ENCODE measurements around the gene NDUFA8. TPM values are rescaled to one million over a fixed set of nuclear protein-coding genes. Genes with fewer than 3 reads are reported as not detected.
"Not testable (repeated sequence)": the region's sequence is repeated elsewhere in the genome, so short reads cannot be mapped to it uniquely, and the experiment has no call there.

Gene NDUFA8
- polyA plus RNA-seq, 1 donor (not counting 4 experiments of a cell fraction or from before 2014, with no cell fraction given): 105 TPM

DNA sequence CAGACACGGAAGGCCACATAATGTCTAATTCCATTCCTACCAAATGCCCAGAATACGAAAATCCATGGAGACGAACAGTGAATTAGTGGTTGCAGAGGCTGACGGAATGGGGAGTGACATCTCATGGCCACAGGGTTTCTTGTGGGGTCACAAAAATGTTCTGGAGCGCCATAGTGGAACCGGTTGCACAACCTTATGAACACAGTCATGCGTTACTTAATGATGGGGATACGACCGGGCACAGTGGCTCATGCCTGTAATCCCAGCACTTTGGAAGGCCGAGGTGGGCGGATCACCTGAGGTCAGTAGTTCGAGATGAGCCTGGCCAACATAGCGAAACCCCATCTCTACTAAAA is 40.4 kb downstream of the NDUFA8 start:
- FAIRE-seq: no peak
- Histone ChIP-seq H2AFZ (ENCODE audit: control insufficient read depth, low read length) (no peak overlapping the region), H3K27ac (ENCODE audit: control insufficient read depth, insufficient read depth, low read length) (no peak overlapping the region), H3K9ac (ENCODE audit: control insufficient read depth, extremely low read depth, insufficient read depth, low read length) (no peak overlapping the region), H3K4me3 (ENCODE audit: control insufficient read depth in 2 of 3, extremely low read depth in 1 of 3, insufficient read depth in 2 of 3, low read depth in 1 of 3, low read length in 3 of 3) (no peak overlapping the region), H3K4me1 (ENCODE audit: control insufficient read depth, extremely low read depth, insufficient read depth, low read length) (peaks cover 8% of the 10 kb centered on the region), H3K27me3 (ENCODE audit: control insufficient read depth, extremely low read depth, insufficient read depth, low read length) (no peaks in the 10 kb centered on the region), H3K79me2 (ENCODE audit: control insufficient read depth, insufficient read depth, low read length) (no peaks in the 10 kb centered on the region), H3K9me3 (ENCODE audit: control insufficient read depth, low read depth, low read length) (no peaks in the 10 kb centered on the region), H4K20me1 (ENCODE audit: control insufficient read depth, extremely low read depth, insufficient read depth, low read length) (no peaks in the 10 kb centered on the region), H3K36me3 (ENCODE audit: control insufficient read depth in 2 of 2, extremely low read depth in 1 of 2, insufficient read depth in 2 of 2, low read length in 2 of 2) (no peaks in the 10 kb centered on the region), H3K9me1 (ENCODE audit: control insufficient read depth, extremely low read depth, insufficient read depth, low read length) (no peaks in the 10 kb centered on the region), H3K4me2 (ENCODE audit: control insufficient read depth, extremely low read depth, insufficient read depth, low read depth, low read length) (no peak overlapping the region)
- DNase-seq (ENCODE audit: low read depth, low spot score): no peak
- TF ChIP-seq, protein P1, sequence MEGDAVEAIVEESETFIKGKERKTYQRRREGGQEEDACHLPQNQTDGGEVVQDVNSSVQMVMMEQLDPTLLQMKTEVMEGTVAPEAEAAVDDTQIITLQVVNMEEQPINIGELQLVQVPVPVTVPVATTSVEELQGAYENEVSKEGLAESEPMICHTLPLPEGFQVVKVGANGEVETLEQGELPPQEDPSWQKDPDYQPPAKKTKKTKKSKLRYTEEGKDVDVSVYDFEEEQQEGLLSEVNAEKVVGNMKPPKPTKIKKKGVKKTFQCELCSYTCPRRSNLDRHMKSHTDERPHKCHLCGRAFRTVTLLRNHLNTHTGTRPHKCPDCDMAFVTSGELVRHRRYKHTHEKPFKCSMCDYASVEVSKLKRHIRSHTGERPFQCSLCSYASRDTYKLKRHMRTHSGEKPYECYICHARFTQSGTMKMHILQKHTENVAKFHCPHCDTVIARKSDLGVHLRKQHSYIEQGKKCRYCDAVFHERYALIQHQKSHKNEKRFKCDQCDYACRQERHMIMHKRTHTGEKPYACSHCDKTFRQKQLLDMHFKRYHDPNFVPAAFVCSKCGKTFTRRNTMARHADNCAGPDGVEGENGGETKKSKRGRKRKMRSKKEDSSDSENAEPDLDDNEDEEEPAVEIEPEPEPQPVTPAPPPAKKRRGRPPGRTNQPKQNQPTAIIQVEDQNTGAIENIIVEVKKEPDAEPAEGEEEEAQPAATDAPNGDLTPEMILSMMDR (optimal IDR thresholded peaks at IDR 0.05 in 1 of 3, IDR thresholded peaks at IDR 0.05 in 1 of 3, conservative IDR thresholded peaks at IDR 0.05 in 1 of 3; ENCODE audit: extremely low read depth in 1 of 3, insufficient read depth in 2 of 3, low read length in 3 of 3): no peak
- dilution Hi-C loops (cut with MboI; ENCODE audit: extremely low pct_ligation_motif_present, low sequenced_read_pairs): no loop called here

DNA sequence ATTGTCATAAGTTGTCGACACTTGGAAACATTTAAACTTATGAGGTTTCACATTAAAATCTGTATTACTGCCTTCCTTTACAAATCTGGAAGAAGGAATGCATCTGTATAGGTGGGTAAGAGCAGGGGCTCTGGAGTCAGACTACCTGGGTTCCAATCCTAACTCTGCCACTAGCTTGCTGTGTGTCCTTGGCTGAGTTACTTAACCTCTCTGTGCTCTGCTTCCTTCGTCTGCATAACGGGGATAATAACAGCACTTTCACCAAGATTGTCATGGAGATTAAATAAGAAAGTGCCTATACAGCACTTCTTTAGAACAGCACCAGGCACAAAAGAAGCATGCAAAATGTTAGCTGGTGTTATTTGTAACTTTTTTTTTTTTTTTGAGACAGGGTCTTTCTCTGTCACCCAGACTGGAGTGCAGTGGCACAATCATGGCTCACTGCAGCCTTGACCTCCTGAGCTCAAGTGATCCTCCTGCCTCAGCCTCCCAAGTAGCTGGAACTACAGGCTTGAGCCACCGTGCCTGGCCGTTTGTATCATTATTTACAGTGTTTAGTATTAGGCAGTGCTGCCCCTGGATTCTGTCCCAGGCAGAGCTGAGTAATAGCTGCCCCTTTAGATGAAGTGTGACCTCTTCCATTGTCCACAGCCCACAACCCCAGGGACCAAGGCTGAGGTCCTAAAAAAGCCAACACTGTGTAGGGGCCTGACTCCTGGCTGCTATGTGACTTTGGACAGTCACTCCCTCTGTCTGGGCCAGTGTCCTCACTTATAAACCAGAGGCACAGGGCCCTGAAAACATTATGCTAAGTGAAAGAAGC is 41.0 kb downstream of the NDUFA8 start:
- FAIRE-seq (no peak), DNase-seq (ENCODE audit: low read depth, low spot score) (no peak)
- no peak for TF ChIP-seq EZH2 (IDR thresholded peaks at IDR 0.05; ENCODE audit: low read length)
- TF ChIP-seq, protein P1 (optimal IDR thresholded peaks at IDR 0.05 in 1 of 3, IDR thresholded peaks at IDR 0.05 in 1 of 3, conservative IDR thresholded peaks at IDR 0.05 in 1 of 3; ENCODE audit: extremely low read depth in 1 of 3, insufficient read depth in 2 of 3, low read length in 3 of 3): no peak
- Histone ChIP-seq H3K9ac (ENCODE audit: control insufficient read depth, extremely low read depth, insufficient read depth, low read length) (no peak overlapping the region), H3K9me3 (ENCODE audit: control insufficient read depth, low read depth, low read length) (no peaks in the 10 kb centered on the region), H3K27ac (ENCODE audit: control insufficient read depth, insufficient read depth, low read length) (no peak overlapping the region), H4K20me1 (ENCODE audit: control insufficient read depth, extremely low read depth, insufficient read depth, low read length) (no peaks in the 10 kb centered on the region), H3K9me1 (ENCODE audit: control insufficient read depth, extremely low read depth, insufficient read depth, low read length) (no peaks in the 10 kb centered on the region), H2AFZ (ENCODE audit: control insufficient read depth, low read length) (no peak overlapping the region), H3K4me3 (ENCODE audit: control insufficient read depth in 2 of 3, extremely low read depth in 1 of 3, insufficient read depth in 2 of 3, low read depth in 1 of 3, low read length in 3 of 3) (no peak overlapping the region), H3K79me2 (ENCODE audit: control insufficient read depth, insufficient read depth, low read length) (no peaks in the 10 kb centered on the region), H3K4me2 (ENCODE audit: control insufficient read depth, extremely low read depth, insufficient read depth, low read depth, low read length) (no peak overlapping the region), H3K27me3 (ENCODE audit: control insufficient read depth, extremely low read depth, insufficient read depth, low read length) (no peaks in the 10 kb centered on the region), H3K4me1 (ENCODE audit: control insufficient read depth, extremely low read depth, insufficient read depth, low read length) (peaks cover 8% of the 10 kb centered on the region), H3K36me3 (ENCODE audit: control insufficient read depth in 2 of 2, extremely low read depth in 1 of 2, insufficient read depth in 2 of 2, low read length in 2 of 2) (no peaks in the 10 kb centered on the region)
- dilution Hi-C loops (cut with MboI; ENCODE audit: extremely low pct_ligation_motif_present, low sequenced_read_pairs): no loop called here

DNA sequence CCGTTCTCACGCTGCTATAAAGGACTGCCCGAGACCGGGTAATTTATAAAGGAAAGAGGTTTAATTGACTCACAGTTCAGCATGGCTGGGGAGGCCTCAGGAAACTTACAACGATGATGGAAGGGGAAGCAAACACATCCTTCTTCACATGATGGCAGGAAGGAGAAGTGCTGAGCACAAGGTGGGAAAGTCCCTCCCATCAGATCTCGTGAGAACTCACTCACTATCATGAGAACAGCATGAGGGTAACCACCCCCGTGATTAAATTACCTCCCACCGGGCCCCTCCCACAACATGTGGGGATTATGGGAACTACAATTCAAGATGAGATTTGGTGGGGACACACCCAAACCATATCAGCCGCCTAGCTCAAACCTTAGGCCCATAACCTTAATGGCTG is 42.3 kb downstream of the NDUFA8 start:
- H3K27me3 ChIP-seq (ENCODE audit: control insufficient read depth, extremely low read depth, insufficient read depth, low read length); H3K4me3 ChIP-seq (ENCODE audit: control insufficient read depth in 2 of 3, extremely low read depth in 1 of 3, insufficient read depth in 2 of 3, low read depth in 1 of 3, low read length in 3 of 3); H3K79me2 ChIP-seq (ENCODE audit: control insufficient read depth, insufficient read depth, low read length); H3K27ac ChIP-seq (ENCODE audit: control insufficient read depth, insufficient read depth, low read length); H3K9me3 ChIP-seq (ENCODE audit: control insufficient read depth, low read depth, low read length); DNase-seq (ENCODE audit: low read depth, low spot score); H2AFZ ChIP-seq (ENCODE audit: control insufficient read depth, low read length); H4K20me1 ChIP-seq (ENCODE audit: control insufficient read depth, extremely low read depth, insufficient read depth, low read length); dilution Hi-C loops (cut with MboI; ENCODE audit: extremely low pct_ligation_motif_present, low sequenced_read_pairs); H3K36me3 ChIP-seq (ENCODE audit: control insufficient read depth in 2 of 2, extremely low read depth in 1 of 2, insufficient read depth in 2 of 2, low read length in 2 of 2); H3K9ac ChIP-seq (ENCODE audit: control insufficient read depth, extremely low read depth, insufficient read depth, low read length); FAIRE-seq; H3K4me2 ChIP-seq (ENCODE audit: control insufficient read depth, extremely low read depth, insufficient read depth, low read depth, low read length); H3K4me1 ChIP-seq (ENCODE audit: control insufficient read depth, extremely low read depth, insufficient read depth, low read length); H3K9me1 ChIP-seq (ENCODE audit: control insufficient read depth, extremely low read depth, insufficient read depth, low read length): not testable (repeated sequence)
